CD4-positive, alpha-beta memory T cell (primary cell): ENCODE results near the gene ANKRD10. TPM values are rescaled to one million over a fixed set of nuclear protein-coding genes. Genes with fewer than 3 reads are reported as not detected.

Experiments
- CTCF ChIA-PET: fragments of 350-600 bp; sonication (Branson Sonifier 250); formaldehyde crosslinking; loops from one replicate; lab custom pipeline; 2021; ENCODE audit warnings: inconsistent platforms; ENCODE audit not compliant: partially characterized antibody; lab: Charles Lee
- POLR2A ChIA-PET: fragments of 350-600 bp; sonication (Branson Sonifier 250); formaldehyde crosslinking; loops from one replicate; lab custom pipeline; 2021; ENCODE audit not compliant: partially characterized antibody; lab: Charles Lee
- DNase-seq, 5 donors: peaks; one replicate each; pipeline versions ENCODE4 v3.0.0 to v3.0.0-alpha.2; 2020 to 2022; ENCODE audit warnings: mixed read lengths in 1 of 5
- H3K27ac ChIP-seq: one replicate; pipeline ENCODE4 v1.7.0; 2013; ENCODE audit warnings: low read depth, low read length
- H3K27me3 ChIP-seq: 2 replicates; pipeline ENCODE4 v1.7.0; 2013; ENCODE audit warnings: mild to moderate bottlenecking, low read length, moderate library complexity; ENCODE audit not compliant: insufficient read depth
- H3K36me3 ChIP-seq: 2 replicates; pipeline ENCODE4 v1.7.0; 2013; ENCODE audit warnings: mild to moderate bottlenecking, low read length, moderate library complexity; ENCODE audit not compliant: insufficient read depth
- H3K4me1 ChIP-seq: 2 replicates; pipeline ENCODE4 v1.7.0; 2013; ENCODE audit warnings: mild to moderate bottlenecking, low read length, moderate library complexity; ENCODE audit not compliant: insufficient read depth
- H3K4me3 ChIP-seq, 2 donors: one replicate each; pipeline ENCODE4 v1.7.0; 2013; ENCODE audit warnings: low read length in 2 of 2, mild to moderate bottlenecking in 1 of 2
- H3K9me3 ChIP-seq, 2 donors: one replicate each; pipeline ENCODE4 v1.7.0; 2013; ENCODE audit warnings: low read length in 2 of 2, control low read depth in 1 of 2; ENCODE audit not compliant: control insufficient read depth in 1 of 2
- H3K27ac Mint-ChIP-seq, 7 donors: one replicate each; pipeline ENCODE4 v1.8.0; 2020 to 2021; ENCODE audit warnings: mixed read lengths in 7 of 7, mild to moderate bottlenecking in 6 of 7, inconsistent platforms in 3 of 7, moderate library complexity in 3 of 7
- H3K27me3 Mint-ChIP-seq, 2 donors: one replicate each; pipeline ENCODE4 v1.8.0; 2020 to 2021; ENCODE audit warnings: mixed read lengths in 2 of 2
- H3K36me3 Mint-ChIP-seq, 2 donors: one replicate each; pipeline ENCODE4 v1.8.0; 2020 to 2021; ENCODE audit warnings: mixed read lengths in 2 of 2, inconsistent platforms in 1 of 2, mild to moderate bottlenecking in 1 of 2
- H3K4me1 Mint-ChIP-seq, 4 donors: one replicate each; pipeline ENCODE4 v1.8.0; 2020 to 2021; ENCODE audit warnings: mixed read lengths in 4 of 4, mild to moderate bottlenecking in 1 of 4
- H3K4me3 Mint-ChIP-seq, 8 donors: one replicate each; pipeline ENCODE4 v1.8.0; 2020 to 2021; ENCODE audit warnings: mixed read lengths in 8 of 8, mild to moderate bottlenecking in 7 of 8, moderate library complexity in 6 of 8, inconsistent platforms in 3 of 8
- H3K9me3 Mint-ChIP-seq, 8 donors: one replicate each; pipeline ENCODE4 v1.8.0; 2020 to 2021; ENCODE audit warnings: mixed read lengths in 8 of 8, mild to moderate bottlenecking in 5 of 8, inconsistent platforms in 3 of 8, moderate library complexity in 1 of 8
- intact Hi-C: fragments of 100-400 bp; cut with micrococcal nuclease; formaldehyde crosslinking; loops from one replicate; pipeline ENCODE4 v1.15.1; 2023
- polyA plus RNA-seq, 2 donors: library from polyadenylated mRNA; unstranded; fragments of 300-500 nt; fragmentation: Illumina TruSeq; gene quantifications; one replicate each; pipeline ENCODE4 v1.2.3, GENCODE V29; 2021
- total RNA-seq, 2 experiments: library from RNA; stranded (reverse); gene quantifications; one replicate each; pipeline ENCODE4 v1.2.3, GENCODE V29; 2021

ANKRD10 gene
- total and polyA plus RNA-seq, 4 experiments from 2014 or later, result 53.0 to 140 (median 95.3) TPM

DNA sequence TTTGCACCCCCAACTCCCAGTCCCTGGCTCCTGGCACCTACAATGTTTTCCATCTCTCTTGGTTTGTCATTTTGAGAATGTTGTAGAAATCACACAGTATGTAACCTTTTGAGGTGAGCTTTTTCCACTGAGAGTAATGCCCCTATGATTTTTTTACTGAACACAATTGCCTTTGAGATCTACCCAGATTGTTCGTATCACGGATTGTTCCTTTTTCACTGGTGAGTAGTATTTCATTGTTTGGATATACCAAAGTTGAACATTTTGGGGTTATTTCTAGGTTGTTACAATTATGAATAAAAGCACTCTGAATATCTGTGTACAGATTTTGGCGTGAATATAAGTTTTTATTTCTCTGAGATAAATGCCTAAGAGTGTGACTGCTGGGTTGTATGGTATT is 17.7 kb upstream of the ANKRD10 start:
- CTCF ChIA-PET, result no interaction called here

GRCh38 chr13:110929104-110929777 is 14.4 kb upstream of the ANKRD10 start:
- Mint-ChIP-seq H3K27me3 (peaks cover 21 to 33% of the 10 kb centered on the region in 2 donors), H3K27ac (no peak overlapping the region), H3K9me3 (peaks cover 5 to 31% (median 24%) of the 10 kb centered on the region in 8 donors), H3K4me3 (no peak overlapping the region), H3K4me1 (no peaks in the 10 kb centered on the region), H3K36me3 (peaks cover 5 to 6% of the 10 kb centered on the region in 2 donors)
- ChIA-PET CTCF (no interaction called here), POLR2A (no interaction called here)
- H3K4me3 ChIP-seq, result no peak overlapping the region
- peaks cover 0 to 14% of the 10 kb centered on the region in 2 donors for H3K9me3 ChIP-seq
- H3K27me3 ChIP-seq, result no peaks in the 10 kb centered on the region
- no peaks in the 10 kb centered on the region for H3K36me3 ChIP-seq
- intact Hi-C loops, result no loop called here
- no peak for DNase-seq
- H3K27ac ChIP-seq, result no peak overlapping the region
- no peaks in the 10 kb centered on the region for H3K4me1 ChIP-seq

More for the DNA sequence above, 17.7 kb upstream of the ANKRD10 start:
- Histone ChIP-seq H3K4me3 (no peak overlapping the region), H3K4me1 (no peaks in the 10 kb centered on the region), H3K36me3 (no peaks in the 10 kb centered on the region), H3K9me3 (peaks cover 0 to 16% of the 10 kb centered on the region in 2 donors), H3K27ac (no peak overlapping the region), H3K27me3 (no peaks in the 10 kb centered on the region)
- intact Hi-C loops, result no loop called here
- DNase-seq, result no peak
- peaks cover 5 to 43% (median 32%) of the 10 kb centered on the region in 8 donors for H3K9me3 Mint-ChIP-seq
- H3K27me3 Mint-ChIP-seq, result peaks cover 12 to 27% of the 10 kb centered on the region in 2 donors
- POLR2A ChIA-PET, result no interaction called here
- H3K4me3 Mint-ChIP-seq, result no peak overlapping the region
- H3K36me3 Mint-ChIP-seq, result peaks cover 5 to 12% of the 10 kb centered on the region in 2 donors
- H3K4me1 Mint-ChIP-seq, result no peaks in the 10 kb centered on the region
- peak overlapping the region in 1 of 7 donors; percentile 59 for H3K27ac Mint-ChIP-seq

DNA sequence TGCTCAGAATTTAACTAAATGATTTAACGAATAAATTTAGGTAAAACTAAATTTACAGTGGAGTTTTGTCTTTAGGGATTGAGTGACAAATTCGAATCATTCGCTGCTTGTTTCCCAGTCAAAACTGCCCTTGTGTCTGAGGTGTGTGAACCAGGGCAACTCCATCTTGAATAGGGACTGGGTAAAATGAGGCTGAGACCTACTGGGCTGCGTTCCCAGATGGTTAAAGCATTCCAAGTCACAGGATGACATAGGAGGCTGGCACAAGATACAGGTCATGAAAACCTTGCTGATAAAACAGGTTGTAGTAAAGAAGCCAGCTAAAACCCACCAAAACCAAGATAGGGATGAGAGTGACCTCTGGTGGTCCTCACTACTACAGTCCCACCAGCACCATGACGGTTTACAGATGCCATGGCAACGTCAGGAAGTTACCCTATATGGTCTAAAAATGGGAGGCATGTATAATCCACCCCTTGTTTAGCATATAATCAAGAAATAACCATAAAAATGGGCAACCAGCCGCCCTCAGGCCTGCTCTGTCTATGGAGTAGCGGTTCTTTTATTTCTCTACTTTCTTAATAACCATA is 10.2 kb upstream of the ANKRD10 start:
- Histone ChIP-seq H3K36me3 (no peaks in the 10 kb centered on the region), H3K27ac (no peak overlapping the region), H3K27me3 (no peaks in the 10 kb centered on the region), H3K9me3 (no peaks in the 10 kb centered on the region), H3K4me1 (no peaks in the 10 kb centered on the region), H3K4me3 (no peak overlapping the region)
- intact Hi-C loops, result no loop called here
- no peaks in the 10 kb centered on the region for H3K36me3 Mint-ChIP-seq
- no peaks in the 10 kb centered on the region for H3K9me3 Mint-ChIP-seq
- peak in 1 of 5 donors; percentile 12 for DNase-seq
- ChIA-PET CTCF (interaction anchor here (0.7 to 1.0 kb wide), 2 partner anchors 470 to 678 kb away, joined by 3 read pairs; no protein-coding TSS in a partner anchor), POLR2A (no interaction called here)
- peaks cover 25 to 41% of the 10 kb centered on the region in 2 donors for H3K27me3 Mint-ChIP-seq
- no peak overlapping the region for H3K4me3 Mint-ChIP-seq
- peaks cover 0 to 14% (median 3%) of the 10 kb centered on the region in 4 donors for H3K4me1 Mint-ChIP-seq
- no peak overlapping the region for H3K27ac Mint-ChIP-seq

DNA sequence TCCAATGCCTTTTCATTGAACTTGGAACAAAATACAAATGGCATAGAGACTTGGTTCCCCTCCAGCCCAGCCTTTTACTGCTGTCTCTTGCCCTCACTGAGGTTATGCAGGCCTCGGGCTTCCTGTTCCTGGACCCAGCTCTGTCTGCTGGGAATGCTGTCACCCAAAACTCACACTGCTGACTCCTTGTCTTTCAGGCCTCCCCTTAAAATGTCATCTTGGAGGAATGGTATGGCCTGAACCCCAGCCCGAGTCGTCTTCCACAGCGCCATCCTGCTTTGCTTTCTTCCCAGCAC is 9.7 kb upstream of the ANKRD10 start:
- H3K4me1 Mint-ChIP-seq, result peaks cover 0 to 14% (median 3%) of the 10 kb centered on the region in 4 donors
- intact Hi-C loops, result no loop called here
- peaks cover 25 to 39% of the 10 kb centered on the region in 2 donors for H3K27me3 Mint-ChIP-seq
- H3K4me3 ChIP-seq, result no peak overlapping the region
- no peak for DNase-seq
- H3K36me3 Mint-ChIP-seq, result no peaks in the 10 kb centered on the region
- H3K9me3 ChIP-seq, result no peaks in the 10 kb centered on the region
- no peak overlapping the region for H3K27ac ChIP-seq
- H3K36me3 ChIP-seq, result no peaks in the 10 kb centered on the region
- H3K4me3 Mint-ChIP-seq, result no peak overlapping the region
- H3K27ac Mint-ChIP-seq, result no peak overlapping the region
- no peaks in the 10 kb centered on the region for H3K9me3 Mint-ChIP-seq
- POLR2A ChIA-PET, result no interaction called here
- CTCF ChIA-PET, result interaction anchor here (1.0 kb wide), 1 partner anchor 470 kb away, joined by 3 read pairs; no protein-coding TSS in a partner anchor
- H3K4me1 ChIP-seq, result no peaks in the 10 kb centered on the region
- no peaks in the 10 kb centered on the region for H3K27me3 ChIP-seq

GRCh38 chr13:110923777-110924638 is 9.1 kb upstream of the ANKRD10 start:
- POLR2A ChIA-PET, result no interaction called here
- H3K4me3 ChIP-seq, result no peak overlapping the region

DNA sequence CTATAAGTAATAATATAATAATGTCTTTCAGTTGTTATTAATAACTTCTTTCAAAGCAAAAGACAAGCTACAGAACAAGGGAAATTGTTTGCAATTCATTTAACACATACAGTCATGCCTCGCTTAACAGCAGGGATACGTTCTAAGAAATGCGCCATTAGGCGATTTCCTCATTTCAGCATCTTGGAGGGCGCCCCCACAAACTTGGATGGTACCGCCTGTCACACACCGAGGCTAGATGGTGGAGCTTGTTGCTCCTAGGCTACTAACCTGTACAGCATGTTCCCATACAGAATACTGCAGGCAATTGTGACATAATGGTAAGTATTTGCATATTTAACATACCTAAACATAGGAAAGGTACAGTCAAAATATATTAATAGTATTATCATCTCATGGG is 8.2 kb upstream of the ANKRD10 start:
- Histone ChIP-seq H3K27me3 (no peaks in the 10 kb centered on the region), H3K27ac (no peak overlapping the region), H3K9me3 (no peaks in the 10 kb centered on the region), H3K4me3 (no peak overlapping the region), H3K36me3 (no peaks in the 10 kb centered on the region), H3K4me1 (no peaks in the 10 kb centered on the region)
- CTCF ChIA-PET, result no interaction called here
- intact Hi-C loops, result no loop called here
- no peak overlapping the region for H3K27ac Mint-ChIP-seq
- no peaks in the 10 kb centered on the region for H3K9me3 Mint-ChIP-seq
- H3K4me1 Mint-ChIP-seq, result peaks cover 0 to 14% (median 3%) of the 10 kb centered on the region in 4 donors
- POLR2A ChIA-PET, result no interaction called here
- H3K4me3 Mint-ChIP-seq, result no peak overlapping the region
- H3K27me3 Mint-ChIP-seq, result peaks cover 23 to 29% of the 10 kb centered on the region in 2 donors
- H3K36me3 Mint-ChIP-seq, result no peaks in the 10 kb centered on the region
- no peak for DNase-seq

More at GRCh38 chr13:110923777-110924638, 9.1 kb upstream of the ANKRD10 start:
- Histone ChIP-seq H3K27me3 (no peaks in the 10 kb centered on the region), H3K9me3 (no peaks in the 10 kb centered on the region), H3K4me1 (no peaks in the 10 kb centered on the region), H3K36me3 (no peaks in the 10 kb centered on the region), H3K27ac (no peak overlapping the region)
- intact Hi-C loops, result no loop called here
- H3K9me3 Mint-ChIP-seq, result no peaks in the 10 kb centered on the region
- peaks cover 0 to 14% (median 3%) of the 10 kb centered on the region in 4 donors for H3K4me1 Mint-ChIP-seq
- H3K36me3 Mint-ChIP-seq, result no peaks in the 10 kb centered on the region
- no peak overlapping the region for H3K27ac Mint-ChIP-seq
- H3K4me3 Mint-ChIP-seq, result no peak overlapping the region
- no peak for DNase-seq
- peaks cover 25 to 38% of the 10 kb centered on the region in 2 donors for H3K27me3 Mint-ChIP-seq
- CTCF ChIA-PET, result no interaction called here

- H3K4me1 ChIP-seq, result no peaks in the 10 kb centered on the region
- no peaks in the 10 kb centered on the region for H3K9me3 Mint-ChIP-seq
- H3K27me3 Mint-ChIP-seq, result peaks cover 23 to 27% of the 10 kb centered on the region in 2 donors
- no peaks in the 10 kb centered on the region for H3K9me3 ChIP-seq
- CTCF ChIA-PET, result no interaction called here
- no peak for DNase-seq
- H3K4me1 Mint-ChIP-seq, result peaks cover 0 to 19% (median 3%) of the 10 kb centered on the region in 4 donors
- H3K36me3 ChIP-seq, result no peaks in the 10 kb centered on the region
- POLR2A ChIA-PET, result no interaction called here
- H3K36me3 Mint-ChIP-seq, result no peaks in the 10 kb centered on the region
- H3K27ac Mint-ChIP-seq, result no peak overlapping the region
- no peak overlapping the region for H3K4me3 Mint-ChIP-seq
- H3K4me3 ChIP-seq, result no peak overlapping the region
- no peaks in the 10 kb centered on the region for H3K27me3 ChIP-seq
- intact Hi-C loops, result no loop called here
- H3K27ac ChIP-seq, result no peak overlapping the region
Observed at GRCh38 chr13:110922506-110922905, 7.6 kb upstream of the ANKRD10 start.
